Measurements from ENCODE around the gene RPA1. TPM values are rescaled to one million over a fixed set of nuclear protein-coding genes. Genes with fewer than 3 reads are reported as not detected.

RPA1 gene
- total RNA-seq, 2 donors from 2014 or later, result 15.4 to 40.0 TPM

- H3K4me1 ChIP-seq (ENCODE audit: control insufficient read depth in 1 of 2, low read depth in 2 of 2), result no peaks in the 10 kb centered on the region
- ATAC-seq (ENCODE audit: insufficient number of reproducible peaks, low FRiP score, low read depth) (no peak), DNase-seq (ENCODE audit: low spot score) (no peak)
- no peak for TF ChIP-seq CTCF (IDR thresholded peaks at IDR 0.05)
- no peak overlapping the region for H3K27ac ChIP-seq
- no peak overlapping the region for H3K4me3 ChIP-seq
- H3K36me3 ChIP-seq, result peaks cover 42% of the 10 kb centered on the region
- H3K9me3 ChIP-seq, result no peaks in the 10 kb centered on the region
- H3K27me3 ChIP-seq (replicated peaks; ENCODE audit: insufficient read depth), result no peaks in the 10 kb centered on the region
Measured at GRCh38 chr17:1898332-1898731, 68.5 kb downstream of the RPA1 start.

- TF ChIP-seq CTCF (IDR thresholded peaks at IDR 0.05), result no peak
- no peaks in the 10 kb centered on the region for H3K9me3 ChIP-seq
- no peaks in the 10 kb centered on the region for H3K4me1 ChIP-seq (ENCODE audit: control insufficient read depth in 1 of 2, low read depth in 2 of 2)
- no peak overlapping the region for H3K27ac ChIP-seq
- DNase-seq (ENCODE audit: low spot score), result no peak
- peaks cover 38% of the 10 kb centered on the region for H3K36me3 ChIP-seq
- no peak for ATAC-seq (ENCODE audit: insufficient number of reproducible peaks, low FRiP score, low read depth)
- no peaks in the 10 kb centered on the region for H3K27me3 ChIP-seq (replicated peaks; ENCODE audit: insufficient read depth)
- no peak overlapping the region for H3K4me3 ChIP-seq
Measured at GRCh38 chr17:1898872-1899271, 69.1 kb downstream of the RPA1 start.

- ATAC-seq (ENCODE audit: insufficient number of reproducible peaks, low FRiP score, low read depth), result no peak
- no peak overlapping the region for H3K4me3 ChIP-seq
- H3K27ac ChIP-seq, result no peak overlapping the region
- H3K4me1 ChIP-seq (ENCODE audit: control insufficient read depth in 1 of 2, low read depth in 2 of 2), result no peaks in the 10 kb centered on the region
- no peak for DNase-seq (ENCODE audit: low spot score)
- no peaks in the 10 kb centered on the region for H3K27me3 ChIP-seq (replicated peaks; ENCODE audit: insufficient read depth)
- H3K36me3 ChIP-seq, result peaks cover 35% of the 10 kb centered on the region
- H3K9me3 ChIP-seq, result no peaks in the 10 kb centered on the region
- peak; percentile 10 for TF ChIP-seq CTCF (IDR thresholded peaks at IDR 0.05)
Measured at GRCh38 chr17:1899403-1900000, 69.7 kb downstream of the RPA1 start.

GRCh38 chr17:1904273-1905182 is 74.7 kb downstream of the RPA1 start:
- H3K4me3 ChIP-seq, result no peak overlapping the region
- H3K27ac ChIP-seq, result no peak overlapping the region
- ATAC-seq (ENCODE audit: insufficient number of reproducible peaks, low FRiP score, low read depth), result no peak
- H3K4me1 ChIP-seq (ENCODE audit: control insufficient read depth in 1 of 2, low read depth in 2 of 2), result peaks cover 14% of the 10 kb centered on the region in 2 donors
- TF ChIP-seq CTCF (IDR thresholded peaks at IDR 0.05), result no peak
- H3K36me3 ChIP-seq, result no peaks in the 10 kb centered on the region
- no peak for DNase-seq (ENCODE audit: low spot score)
- H3K27me3 ChIP-seq (replicated peaks; ENCODE audit: insufficient read depth), result no peaks in the 10 kb centered on the region
- no peaks in the 10 kb centered on the region for H3K9me3 ChIP-seq

- ATAC-seq (ENCODE audit: insufficient number of reproducible peaks, low FRiP score, low read depth) (no peak), DNase-seq (ENCODE audit: low spot score) (no peak)
- no peak for TF ChIP-seq CTCF (IDR thresholded peaks at IDR 0.05)
- H3K27me3 ChIP-seq (replicated peaks; ENCODE audit: insufficient read depth), result no peaks in the 10 kb centered on the region
- H3K4me1 ChIP-seq (ENCODE audit: control insufficient read depth in 1 of 2, low read depth in 2 of 2), result peaks cover 14% of the 10 kb centered on the region in 2 donors
- H3K4me3 ChIP-seq, result no peak overlapping the region
- no peaks in the 10 kb centered on the region for H3K9me3 ChIP-seq
- no peak overlapping the region for H3K27ac ChIP-seq
- no peaks in the 10 kb centered on the region for H3K36me3 ChIP-seq
Measured at GRCh38 chr17:1905190-1905913, 75.5 kb downstream of the RPA1 start.
